H9 (cell line): ENCODE data around the gene SPOCD1. TPM values are rescaled to one million over a fixed set of nuclear protein-coding genes. Genes with fewer than 3 reads are reported as not detected.

Experiments used
- DNase-seq: peaks from one replicate; pipeline ENCODE4 v3.0.0-alpha.2; 2017
- H2AFZ ChIP-seq: one replicate; pipeline ENCODE4 v1.6.1; 2013; ENCODE audit warnings: mild to moderate bottlenecking, low read length, control low read depth, moderate library complexity
- H2AK5ac ChIP-seq: 2 replicates; pipeline ENCODE4 v1.6.1; 2013; ENCODE audit warnings: low read length, control low read depth, mixed read lengths; ENCODE audit not compliant: insufficient read length
- H2BK120ac ChIP-seq: one replicate; pipeline ENCODE4 v1.6.1; 2013; ENCODE audit warnings: low read depth, mild to moderate bottlenecking, low read length, control low read depth, inconsistent platforms; ENCODE audit not compliant: poor library complexity, severe bottlenecking
- H2BK12ac ChIP-seq: 2 replicates; pipeline ENCODE4 v1.6.1; 2013; ENCODE audit warnings: low read length, control low read depth, mixed read lengths, low read depth; ENCODE audit not compliant: insufficient read length
- H2BK15ac ChIP-seq: 2 replicates; pipeline ENCODE4 v1.6.1; 2013; ENCODE audit warnings: low read depth, low read length, control low read depth
- H2BK20ac ChIP-seq: one replicate; pipeline ENCODE4 v1.6.1; 2013; ENCODE audit warnings: low read depth, mild to moderate bottlenecking, low read length, control low read depth, inconsistent platforms; ENCODE audit not compliant: poor library complexity, severe bottlenecking
- H2BK5ac ChIP-seq: 2 replicates; pipeline ENCODE4 v1.6.1; 2013; ENCODE audit warnings: low read length, control low read depth, mixed read lengths; ENCODE audit not compliant: insufficient read length
- H3K14ac ChIP-seq: 2 replicates; pipeline ENCODE4 v1.6.1; 2013; ENCODE audit warnings: low read length, control low read depth; ENCODE audit not compliant: insufficient read depth
- H3K18ac ChIP-seq: 2 replicates; pipeline ENCODE4 v1.6.1; 2013; ENCODE audit warnings: low read depth, mild to moderate bottlenecking, mixed read lengths, low read length, control low read depth; ENCODE audit not compliant: insufficient read length
- H3K23ac ChIP-seq: 2 replicates; pipeline ENCODE4 v1.6.1; 2013; ENCODE audit warnings: low read length, control low read depth, mixed read lengths, low read depth; ENCODE audit not compliant: insufficient read length
- H3K23me2 ChIP-seq: 2 replicates; pipeline ENCODE4 v1.6.1; 2013; ENCODE audit warnings: low read depth, mild to moderate bottlenecking, mixed read lengths, low read length, control low read depth; ENCODE audit not compliant: insufficient read length, poor library complexity, severe bottlenecking
- H3K27ac ChIP-seq: 2 replicates; pipeline ENCODE4 v1.5.1; 2013; ENCODE audit warnings: low read length, control low read depth, mixed read lengths, low read depth; ENCODE audit not compliant: insufficient read length
- H3K27me3 ChIP-seq: 2 replicates; pipeline ENCODE4 v1.6.1; 2013; ENCODE audit warnings: low read length, control low read depth, inconsistent platforms; ENCODE audit not compliant: insufficient read depth
- H3K4ac ChIP-seq: 2 replicates; pipeline ENCODE4 v1.6.1; 2013; ENCODE audit warnings: low read depth, mild to moderate bottlenecking, control low read depth, inconsistent platforms, low read length, moderate library complexity
- H3K4me1 ChIP-seq: 2 replicates; pipeline ENCODE4 v1.6.1; 2013; ENCODE audit warnings: low read length, control low read depth, inconsistent platforms; ENCODE audit not compliant: insufficient read depth
- H3K4me2 ChIP-seq: 2 replicates; pipeline ENCODE4 v1.6.1; 2013; ENCODE audit warnings: low read length, control low read depth, mixed read lengths; ENCODE audit not compliant: insufficient read length, insufficient read depth
- H3K56ac ChIP-seq: 2 replicates; pipeline ENCODE4 v1.6.1; 2013; ENCODE audit warnings: low read depth, mild to moderate bottlenecking, mixed read lengths, low read length, control low read depth; ENCODE audit not compliant: insufficient read length
- H3K79me1 ChIP-seq: 2 replicates; pipeline ENCODE4 v1.6.1; 2013; ENCODE audit warnings: low read depth, mild to moderate bottlenecking, moderate library complexity, low read length, control low read depth, inconsistent platforms; ENCODE audit not compliant: insufficient read depth, poor library complexity, severe bottlenecking
- H3K79me2 ChIP-seq: 2 replicates; pipeline ENCODE4 v1.6.1; 2013; ENCODE audit warnings: low read length, control low read depth, inconsistent platforms; ENCODE audit not compliant: insufficient read depth
- H3K9ac ChIP-seq: 2 replicates; pipeline ENCODE4 v1.6.1; 2013; ENCODE audit warnings: low read length, control low read depth, mixed read lengths; ENCODE audit not compliant: insufficient read length; ENCODE audit errors: extremely low read depth
- H3K9me3 ChIP-seq: one replicate; pipeline ENCODE4 v1.6.1; 2013; ENCODE audit warnings: low read depth, low read length, inconsistent platforms; ENCODE audit not compliant: control insufficient read depth
- H3T11ph ChIP-seq: one replicate; pipeline ENCODE4 v1.6.1; 2013; ENCODE audit warnings: mild to moderate bottlenecking, low read length, control low read depth, inconsistent platforms
- H4K20me1 ChIP-seq: one replicate; pipeline ENCODE4 v1.6.1; 2013; ENCODE audit not compliant: control insufficient read depth, insufficient read length, insufficient read depth
- H4K5ac ChIP-seq: 2 replicates; pipeline ENCODE4 v1.6.1; 2013; ENCODE audit warnings: low read depth, mild to moderate bottlenecking, mixed read lengths, low read length, control low read depth; ENCODE audit not compliant: insufficient read length
- H4K8ac ChIP-seq: replicated peaks from 2 replicates; pipeline ENCODE4 v1.6.1; 2013; ENCODE audit warnings: low read length, control low read depth, mixed read lengths, low read depth; ENCODE audit not compliant: insufficient read length
- H4K91ac ChIP-seq: 2 replicates; pipeline ENCODE4 v1.6.1; 2013; ENCODE audit warnings: low read depth, mild to moderate bottlenecking, moderate library complexity, mixed read lengths, low read length, control low read depth; ENCODE audit not compliant: insufficient read length
- H3K27ac Mint-ChIP-seq, 3 experiments: 2 replicates in 2 of 3; 3 replicates in 1 of 3; pipeline ENCODE4 v1.8.0; 2020 to 2021; ENCODE audit warnings: mixed read lengths in 3 of 3, mild to moderate bottlenecking in 1 of 3, moderate library complexity in 1 of 3
- H3K27me3 Mint-ChIP-seq: 2 replicates; pipeline ENCODE4 v1.8.0; 2021; ENCODE audit warnings: low read depth, mild to moderate bottlenecking, moderate library complexity, mixed read lengths
- H3K36me3 Mint-ChIP-seq, 3 experiments: 2 replicates in 2 of 3; 3 replicates in 1 of 3; pipeline ENCODE4 v1.8.0; 2020 to 2021; ENCODE audit warnings: low read depth in 3 of 3, mixed read lengths in 3 of 3; ENCODE audit not compliant: insufficient read depth in 1 of 3
- H3K4me1 Mint-ChIP-seq, 2 experiments: 2 replicates each; pipeline ENCODE4 v1.8.0; 2020; ENCODE audit warnings: mixed read lengths in 2 of 2
- H3K4me3 Mint-ChIP-seq, 2 experiments: 2 replicates in 1 of 2; 3 replicates in 1 of 2; pipeline ENCODE4 v1.8.0; 2020 to 2021; ENCODE audit warnings: mild to moderate bottlenecking in 2 of 2, mixed read lengths in 2 of 2, moderate library complexity in 1 of 2
- H3K9me3 Mint-ChIP-seq, 2 experiments: 2 replicates in 1 of 2; 3 replicates in 1 of 2; pipeline ENCODE4 v1.8.0; 2020; ENCODE audit warnings: mild to moderate bottlenecking in 2 of 2, mixed read lengths in 2 of 2, moderate library complexity in 1 of 2
- WGBS: extraction: QIAGEN DNeasy Blood & Tissue Kit; methylation state at CpG from one replicate; pipeline ENCODE4 v1.1.7; 2013; ENCODE audit warnings: missing lambda C conversion rate, low lambda C conversion rate, mixed read lengths; ENCODE audit not compliant: insufficient read length; ENCODE audit errors: extremely low coverage; 5-methylcytosine and 5-hydroxymethylcytosine counted together
- total RNA-seq: library from RNA; stranded (reverse); gene quantifications from 2 replicates; pipeline ENCODE4 v1.2.1, GENCODE V29; 2021
- TF ChIP-seq, protein P1 (sequence below): fragments of 200-600 bp; sonication (generic); conservative IDR thresholded peaks from 3 replicates; pipeline ENCODE4 v1.8.0; 2021; ENCODE audit warnings: antibody characterized with exemption, mild to moderate bottlenecking

SPOCD1 gene
- total RNA-seq, 1 experiment from 2014 or later = 1.5 TPM

DNA sequence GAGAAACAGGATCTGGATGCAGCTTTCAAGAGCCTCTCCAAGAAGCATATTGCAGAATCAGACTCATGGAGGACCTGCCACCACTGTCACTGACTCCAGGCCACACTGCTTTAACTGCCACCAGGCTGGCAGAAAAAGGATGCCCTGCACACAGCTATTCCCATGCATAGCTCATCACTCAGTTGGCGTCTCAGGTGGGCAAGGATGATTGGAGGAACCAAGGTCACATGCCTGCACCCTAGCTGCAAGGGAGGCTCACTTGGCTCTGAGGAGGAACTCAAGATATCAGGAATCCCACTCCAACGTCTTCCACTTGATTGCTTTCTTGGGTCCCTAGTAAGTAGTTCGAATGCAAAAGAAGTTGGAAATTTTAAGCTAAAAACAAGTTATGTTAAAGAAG is 19.6 kb upstream of the SPOCD1 start:
- Histone ChIP-seq H2BK5ac (no peak overlapping the region), H3K4ac (no peak overlapping the region), H3K9ac (no peak overlapping the region), H2BK12ac (no peak overlapping the region), H2BK20ac (no peak overlapping the region), H3K4me2 (no peak overlapping the region), H4K8ac (no peak overlapping the region), H2AFZ (no peak overlapping the region), H2BK120ac (no peak overlapping the region), H3K9me3 (no peaks in the 10 kb centered on the region), H3K79me1 (no peaks in the 10 kb centered on the region), H2BK15ac (no peak overlapping the region), H3K4me1 (no peaks in the 10 kb centered on the region), H3K18ac (no peak overlapping the region), H3K23me2 (no peaks in the 10 kb centered on the region), H3K79me2 (no peaks in the 10 kb centered on the region), H4K20me1 (no peaks in the 10 kb centered on the region), H4K91ac (no peak overlapping the region), H3T11ph (no peak overlapping the region), H4K5ac (no peak overlapping the region), H3K56ac (no peak overlapping the region), H3K27ac (no peak overlapping the region), H3K23ac (no peak overlapping the region), H3K14ac (no peak overlapping the region), H2AK5ac (no peak overlapping the region), H3K27me3 (no peaks in the 10 kb centered on the region)
- TF ChIP-seq, protein P1, sequence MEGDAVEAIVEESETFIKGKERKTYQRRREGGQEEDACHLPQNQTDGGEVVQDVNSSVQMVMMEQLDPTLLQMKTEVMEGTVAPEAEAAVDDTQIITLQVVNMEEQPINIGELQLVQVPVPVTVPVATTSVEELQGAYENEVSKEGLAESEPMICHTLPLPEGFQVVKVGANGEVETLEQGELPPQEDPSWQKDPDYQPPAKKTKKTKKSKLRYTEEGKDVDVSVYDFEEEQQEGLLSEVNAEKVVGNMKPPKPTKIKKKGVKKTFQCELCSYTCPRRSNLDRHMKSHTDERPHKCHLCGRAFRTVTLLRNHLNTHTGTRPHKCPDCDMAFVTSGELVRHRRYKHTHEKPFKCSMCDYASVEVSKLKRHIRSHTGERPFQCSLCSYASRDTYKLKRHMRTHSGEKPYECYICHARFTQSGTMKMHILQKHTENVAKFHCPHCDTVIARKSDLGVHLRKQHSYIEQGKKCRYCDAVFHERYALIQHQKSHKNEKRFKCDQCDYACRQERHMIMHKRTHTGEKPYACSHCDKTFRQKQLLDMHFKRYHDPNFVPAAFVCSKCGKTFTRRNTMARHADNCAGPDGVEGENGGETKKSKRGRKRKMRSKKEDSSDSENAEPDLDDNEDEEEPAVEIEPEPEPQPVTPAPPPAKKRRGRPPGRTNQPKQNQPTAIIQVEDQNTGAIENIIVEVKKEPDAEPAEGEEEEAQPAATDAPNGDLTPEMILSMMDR = no peak
- Mint-ChIP-seq H3K27me3 (peaks cover 2% of the 10 kb centered on the region), H3K36me3 (no peaks in the 10 kb centered on the region), H3K4me1 (no peaks in the 10 kb centered on the region), H3K4me3 (no peak overlapping the region), H3K27ac (no peak overlapping the region), H3K9me3 (no peaks in the 10 kb centered on the region; a peak in 1 of 5 replicates)
- DNase-seq = no peak
- WGBS = no CpG with 5 or more reads among the region's 3 CpGs
